GM15510 (cell line): ENCODE measurements around the gene ARHGAP36.

Source experiments
- POLR2A ChIP-seq: IDR thresholded peaks from 3 replicates; pipeline ENCODE4 v1.6.1; 2011; ENCODE audit warnings: borderline replicate concordance; ENCODE audit not compliant: insufficient read length; ENCODE audit errors: extremely low read depth

The ARHGAP36 gene

GRCh38 chrX:131058136-131058868, at the start of gene ARHGAP36:
ARHGAP36 (plus strand) TSS chrX:131058346; CDS start chrX:131081666, 23,320 bp downstream.
- TF ChIP-seq POLR2A: no peak

DNA sequence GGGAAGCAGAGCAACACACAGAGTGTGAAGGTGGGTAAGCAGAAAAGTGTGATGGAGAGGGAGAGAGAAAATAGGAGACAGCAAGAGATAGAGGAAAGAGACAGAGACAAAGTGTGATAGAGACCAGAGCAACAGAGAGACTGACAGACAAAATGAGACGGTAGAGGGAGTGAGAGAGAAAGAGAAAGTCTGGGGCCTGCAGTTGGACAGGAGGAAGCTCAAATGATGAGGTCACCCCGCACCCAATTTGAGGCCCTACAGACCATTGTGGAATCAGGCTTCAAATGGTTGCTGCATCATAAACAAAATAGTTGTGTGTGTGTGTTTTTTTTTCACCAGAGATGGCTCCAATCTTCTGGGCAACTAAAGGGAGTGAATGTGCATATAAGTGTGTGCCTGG, 48.0 kb upstream of the ARHGAP36 start:
- no peak for TF ChIP-seq POLR2A

- no peak for TF ChIP-seq POLR2A
Observed at GRCh38 chrX:131025336-131025735, 32.8 kb upstream of the ARHGAP36 start.

DNA sequence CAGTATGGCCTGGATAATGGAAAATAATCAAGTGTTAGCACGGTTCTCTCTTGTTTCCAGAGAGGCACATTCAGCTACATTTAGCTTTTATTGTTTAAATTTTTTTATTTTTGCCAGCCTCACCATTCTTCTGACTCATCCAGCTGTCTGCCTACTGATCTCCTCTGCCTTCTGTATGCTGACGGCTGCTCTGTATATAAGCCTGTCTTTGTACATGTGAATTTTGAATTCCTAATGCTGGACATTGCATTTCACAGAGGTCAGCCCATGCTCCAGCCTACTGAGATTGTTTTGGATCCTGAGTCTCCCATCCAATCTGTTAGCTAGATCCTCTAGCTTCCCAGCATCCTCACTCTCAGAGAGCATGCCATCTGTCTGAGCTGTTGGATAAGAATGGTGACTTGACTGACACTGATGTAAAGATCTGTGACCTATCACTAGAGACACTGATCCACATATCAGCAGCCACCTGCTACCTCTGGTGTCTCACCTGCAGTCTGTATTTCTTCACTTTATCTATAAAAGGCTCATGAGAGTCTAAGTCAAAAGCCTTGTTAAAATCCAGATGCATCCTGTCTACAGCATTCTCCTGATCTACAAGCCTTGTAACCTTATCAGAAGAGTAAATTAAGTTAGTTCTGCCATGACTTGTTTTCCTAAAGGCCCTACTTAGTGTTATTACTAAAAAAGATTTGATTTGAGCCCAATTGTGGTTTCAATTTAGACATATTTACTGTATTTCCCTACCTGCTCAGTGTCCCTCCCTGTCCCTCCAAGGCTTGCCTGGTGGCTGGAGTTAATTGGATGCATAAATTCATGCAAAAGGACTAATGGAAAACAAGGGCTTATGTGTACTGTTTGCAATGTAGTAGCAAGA, 25.6 kb upstream of the ARHGAP36 start:
- no peak for TF ChIP-seq POLR2A

GRCh38 chrX:131034063-131034462, 24.1 kb upstream of the ARHGAP36 start:
- TF ChIP-seq POLR2A: no peak

DNA sequence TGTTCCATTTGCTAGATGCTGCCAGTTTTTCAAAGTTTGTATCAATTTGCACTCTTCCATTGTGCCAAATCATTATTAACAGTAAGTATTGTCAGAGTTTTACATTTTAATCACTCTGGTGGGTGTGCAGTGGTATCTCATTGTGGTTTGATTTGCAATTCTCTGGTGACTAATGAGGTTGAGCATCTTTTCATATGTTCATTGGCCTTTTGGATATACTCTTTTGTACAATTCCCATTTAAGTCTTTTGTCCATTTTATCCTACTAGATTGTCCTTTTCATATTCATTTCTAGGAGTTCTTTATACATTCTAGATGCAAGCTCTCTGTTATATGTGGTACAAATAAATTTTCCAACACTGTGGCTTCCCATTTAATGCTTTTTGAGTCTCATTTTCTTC, 17.4 kb upstream of the ARHGAP36 start:
- TF ChIP-seq POLR2A: no peak

GRCh38 chrX:131041667-131042066, 16.5 kb upstream of the ARHGAP36 start:
- no peak for TF ChIP-seq POLR2A

DNA sequence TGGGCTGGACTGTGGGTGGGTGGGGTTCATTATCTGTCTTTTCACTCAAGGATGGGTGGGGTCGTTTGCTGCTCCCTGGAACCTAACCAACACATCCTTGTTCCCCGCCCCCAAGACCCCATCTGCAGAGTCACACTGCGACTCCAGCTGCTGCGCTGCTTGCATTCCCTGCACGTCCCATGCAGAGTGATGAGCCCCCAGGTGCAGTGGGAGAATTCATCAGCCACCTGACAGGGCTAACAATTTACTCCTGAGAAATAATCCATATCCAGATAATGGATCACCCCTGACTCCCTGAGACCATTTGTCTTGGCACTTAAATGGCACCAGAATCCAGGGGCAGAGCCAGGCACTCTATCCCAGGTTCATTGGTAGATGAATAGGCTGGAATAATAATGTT, 12.4 kb upstream of the ARHGAP36 start:
- no peak for TF ChIP-seq POLR2A

GRCh38 chrX:131046596-131046995, 11.6 kb upstream of the ARHGAP36 start:
- TF ChIP-seq POLR2A: no peak

DNA sequence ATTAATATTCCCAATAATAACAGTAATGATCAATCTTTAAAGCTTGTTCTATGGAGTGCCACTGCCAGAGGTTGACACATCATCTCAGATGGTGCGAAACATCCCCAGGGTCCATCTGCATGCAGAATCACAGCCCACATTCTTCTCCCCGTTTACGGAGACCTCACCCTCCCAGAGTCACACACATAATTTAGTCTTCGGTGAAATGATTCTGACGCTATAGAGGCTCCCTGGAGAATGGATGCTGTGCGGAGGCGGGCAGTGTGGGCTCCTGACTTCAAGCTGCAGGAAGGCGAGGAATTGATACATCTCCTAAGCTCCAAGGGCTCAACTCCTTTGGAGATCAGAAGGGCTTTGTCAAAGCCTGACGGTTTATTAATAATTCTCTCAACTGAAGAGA, 11.0 kb upstream of the ARHGAP36 start:
- TF ChIP-seq POLR2A: no peak

- no peak for TF ChIP-seq POLR2A
Observed at GRCh38 chrX:131053076-131053475, 5.1 kb upstream of the ARHGAP36 start.

DNA sequence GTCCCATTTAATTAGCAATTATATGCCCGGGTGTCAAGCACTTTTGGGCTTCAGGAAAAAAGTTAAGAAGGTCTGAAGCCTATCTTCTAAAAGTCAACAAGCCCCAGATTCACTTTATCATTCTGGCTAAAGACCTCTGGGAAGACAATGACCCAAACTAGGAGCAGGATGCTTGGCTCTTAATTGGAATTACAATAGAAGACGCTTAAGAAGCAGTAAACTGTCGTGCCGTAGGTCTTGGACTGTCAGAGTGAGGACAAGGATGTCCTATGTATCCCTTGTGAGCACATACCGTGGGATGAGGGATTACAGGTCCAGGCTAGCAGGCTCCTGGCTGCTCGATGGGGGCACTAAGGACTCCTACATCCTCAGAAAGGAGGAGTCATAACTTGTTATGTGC, 3.2 kb upstream of the ARHGAP36 start:
- no peak for TF ChIP-seq POLR2A

- no peak for TF ChIP-seq POLR2A
Observed at GRCh38 chrX:131057706-131058105, 440 bp upstream of the ARHGAP36 start.

DNA sequence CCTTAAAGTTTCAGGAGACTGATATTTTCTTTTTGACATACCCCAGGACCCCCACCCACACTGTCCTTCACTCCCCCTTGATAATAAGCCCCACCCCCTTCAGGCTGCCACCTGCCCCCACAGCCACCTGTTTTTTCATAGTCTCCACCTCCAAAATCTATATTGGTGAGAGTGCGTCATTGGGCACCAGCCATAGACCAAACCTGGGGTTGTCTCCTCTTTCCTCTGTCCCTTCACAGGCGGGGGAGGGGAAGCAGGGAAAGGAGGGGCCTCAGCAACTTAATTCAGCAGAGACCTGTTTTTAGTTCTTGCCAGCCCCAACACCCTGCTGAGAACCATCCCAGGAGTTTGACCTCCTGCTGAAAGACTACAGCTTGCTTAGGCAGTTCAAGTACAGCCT, 1.1 kb downstream of the ARHGAP36 start:
- no peak for TF ChIP-seq POLR2A

DNA sequence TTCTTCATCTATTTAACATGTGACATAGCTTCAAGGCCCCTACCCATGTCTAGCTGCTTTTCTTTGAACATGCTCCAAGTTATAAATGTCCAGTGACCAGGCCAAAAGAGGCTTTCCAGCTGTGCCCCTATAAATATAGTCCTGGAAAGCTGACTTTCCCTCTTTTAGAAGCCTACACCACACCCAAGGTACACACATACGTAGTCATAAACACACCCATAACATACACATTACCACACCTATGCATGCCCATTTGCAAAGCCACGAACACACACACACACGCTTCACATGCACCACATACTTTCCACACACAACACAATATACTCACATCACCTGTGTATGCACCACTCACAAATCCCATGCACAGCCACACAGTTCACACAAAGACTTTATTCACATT, 2.0 kb downstream of the ARHGAP36 start:
- TF ChIP-seq POLR2A: no peak

- no peak for TF ChIP-seq POLR2A
Observed at GRCh38 chrX:131061306-131061705, 3.2 kb downstream of the ARHGAP36 start.

DNA sequence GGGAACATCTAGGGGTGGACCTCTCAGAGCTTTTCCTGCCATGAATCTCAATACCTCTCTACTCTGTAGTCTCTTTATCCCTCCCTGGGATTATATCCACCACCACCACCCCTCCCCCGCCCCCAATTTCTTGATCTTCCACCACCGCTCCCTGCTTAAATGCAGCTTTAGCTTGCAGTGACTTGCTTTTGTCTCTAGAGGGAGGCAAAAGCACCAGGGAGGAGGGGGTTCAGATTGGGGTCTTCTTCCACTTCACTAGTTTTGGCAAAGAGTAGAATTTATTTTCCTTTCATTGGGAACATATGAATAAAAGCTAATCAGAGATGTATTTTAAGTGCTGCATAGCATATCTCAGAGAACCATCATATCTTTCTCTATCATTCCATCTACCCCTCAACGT, 5.5 kb downstream of the ARHGAP36 start:
- no peak for TF ChIP-seq POLR2A

GRCh38 chrX:131066237-131066636, 8.1 kb downstream of the ARHGAP36 start:
- no peak for TF ChIP-seq POLR2A
